Endodermal cell (in vitro differentiated cells): ENCODE data around the gene DPPA5. TPM values are rescaled to one million over a fixed set of nuclear protein-coding genes. Genes with fewer than 3 reads are reported as not detected.

Source experiments
- DNase-seq: peaks from one replicate; pipeline ENCODE4 v3.0.0-alpha.2; 2017
- H3K27ac ChIP-seq: 2 replicates; pipeline ENCODE4 v1.5.1; 2013; ENCODE audit warnings: mild to moderate bottlenecking, low read depth, low read length, moderate library complexity
- H3K27me3 ChIP-seq: 2 replicates; pipeline ENCODE4 v1.6.1; 2013; ENCODE audit warnings: mild to moderate bottlenecking, low read length, moderate library complexity; ENCODE audit not compliant: insufficient read depth, control insufficient read depth, poor library complexity, severe bottlenecking
- H3K36me3 ChIP-seq: 2 replicates; pipeline ENCODE4 v1.7.0; 2013; ENCODE audit warnings: mild to moderate bottlenecking, low read length, moderate library complexity; ENCODE audit not compliant: control insufficient read depth, insufficient read depth
- H3K4me1 ChIP-seq: one replicate; pipeline ENCODE4 v1.7.0; 2013; ENCODE audit warnings: low read length; ENCODE audit not compliant: control insufficient read depth, insufficient read depth
- H3K4me3 ChIP-seq: 2 replicates; pipeline ENCODE4 v1.5.1; 2013; ENCODE audit warnings: mild to moderate bottlenecking, low read length, moderate library complexity
- H3K9ac ChIP-seq: 2 replicates; pipeline ENCODE4 v1.6.1; 2013; ENCODE audit warnings: mild to moderate bottlenecking, low read length, moderate library complexity; ENCODE audit not compliant: poor library complexity, severe bottlenecking; ENCODE audit errors: extremely low read depth
- H3K9me3 ChIP-seq: 2 replicates; pipeline ENCODE4 v1.6.1; 2013; ENCODE audit warnings: mild to moderate bottlenecking, low read length, moderate library complexity; ENCODE audit not compliant: control insufficient read depth
- H3K27ac Mint-ChIP-seq: 2 replicates; pipeline ENCODE4 v1.8.0; 2020; ENCODE audit warnings: mixed read lengths
- H3K27me3 Mint-ChIP-seq: 2 replicates; pipeline ENCODE4 v1.8.0; 2021; ENCODE audit warnings: mild to moderate bottlenecking, mixed read lengths; ENCODE audit not compliant: insufficient read depth
- H3K36me3 Mint-ChIP-seq: 2 replicates; pipeline ENCODE4 v1.8.0; 2020; ENCODE audit warnings: low read depth, mixed read lengths
- H3K4me1 Mint-ChIP-seq: 2 replicates; pipeline ENCODE4 v1.8.0; 2020; ENCODE audit warnings: mixed read lengths
- H3K4me3 Mint-ChIP-seq: 2 replicates; pipeline ENCODE4 v1.8.0; 2020; ENCODE audit warnings: mild to moderate bottlenecking, moderate library complexity, mixed read lengths
- H3K9me3 Mint-ChIP-seq: 2 replicates; pipeline ENCODE4 v1.8.0; 2020; ENCODE audit warnings: mild to moderate bottlenecking, mixed read lengths
- WGBS, 2 experiments: methylation state at CpG; one replicate each; pipeline versions ENCODE4 v1.1.5 to v1.1.7; 2013; ENCODE audit warnings: missing lambda C conversion rate in 2 of 2, mixed read lengths in 1 of 2; ENCODE audit not compliant: insufficient coverage in 1 of 2, insufficient read length in 1 of 2; 5-methylcytosine and 5-hydroxymethylcytosine counted together
- total RNA-seq, 2 donors: library from RNA; stranded (reverse); fragmentation: NEBNext Ultra II Directional in 1 of 2; extraction: Animal tissue kit (Norgen Biotek cat#: 25700) in 1 of 2; gene quantifications; 2 replicates in 1 of 2; 3 replicates in 1 of 2; pipeline ENCODE4 v1.2.1, GENCODE V29; 2021
- TF ChIP-seq, protein P1 (sequence below): fragments of 200-600 bp; sonication (generic); conservative IDR thresholded peaks from 2 replicates; pipeline ENCODE4 v1.5.0; 2021; ENCODE audit warnings: antibody characterized with exemption, mild to moderate bottlenecking

The DPPA5 gene
- total RNA-seq, 2 donors from 2014 or later = not detected

DNA sequence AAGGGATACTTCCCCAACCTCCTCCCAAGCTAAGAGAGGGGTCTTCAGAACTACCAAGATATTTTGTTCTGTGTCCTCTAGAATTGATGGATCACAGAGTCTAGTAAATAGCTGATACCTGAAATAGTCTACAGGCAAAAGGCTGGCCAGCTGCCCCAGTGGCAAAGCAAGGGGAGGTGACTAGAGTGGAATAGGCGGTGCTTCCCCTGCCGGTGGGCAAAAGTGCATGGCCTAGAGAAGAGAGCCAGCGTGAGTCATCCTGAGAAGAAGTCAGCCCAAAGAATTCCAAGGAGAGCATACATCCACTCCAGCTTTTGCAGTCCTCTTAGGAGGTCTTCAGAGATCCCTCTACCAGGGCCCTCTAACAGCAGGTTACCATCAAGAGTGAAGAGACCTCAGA is 14.7 kb downstream of the DPPA5 start:
- Mint-ChIP-seq H3K27me3 (no peaks in the 10 kb centered on the region), H3K9me3 (no peaks in the 10 kb centered on the region), H3K4me3 (no peak overlapping the region), H3K27ac (no peak overlapping the region), H3K36me3 (no peaks in the 10 kb centered on the region), H3K4me1 (peaks cover 11% of the 10 kb centered on the region)
- H3K4me3 ChIP-seq = no peak overlapping the region
- H3K27ac ChIP-seq = no peak overlapping the region
- peak; percentile 71 for DNase-seq
- TF ChIP-seq, protein P1, sequence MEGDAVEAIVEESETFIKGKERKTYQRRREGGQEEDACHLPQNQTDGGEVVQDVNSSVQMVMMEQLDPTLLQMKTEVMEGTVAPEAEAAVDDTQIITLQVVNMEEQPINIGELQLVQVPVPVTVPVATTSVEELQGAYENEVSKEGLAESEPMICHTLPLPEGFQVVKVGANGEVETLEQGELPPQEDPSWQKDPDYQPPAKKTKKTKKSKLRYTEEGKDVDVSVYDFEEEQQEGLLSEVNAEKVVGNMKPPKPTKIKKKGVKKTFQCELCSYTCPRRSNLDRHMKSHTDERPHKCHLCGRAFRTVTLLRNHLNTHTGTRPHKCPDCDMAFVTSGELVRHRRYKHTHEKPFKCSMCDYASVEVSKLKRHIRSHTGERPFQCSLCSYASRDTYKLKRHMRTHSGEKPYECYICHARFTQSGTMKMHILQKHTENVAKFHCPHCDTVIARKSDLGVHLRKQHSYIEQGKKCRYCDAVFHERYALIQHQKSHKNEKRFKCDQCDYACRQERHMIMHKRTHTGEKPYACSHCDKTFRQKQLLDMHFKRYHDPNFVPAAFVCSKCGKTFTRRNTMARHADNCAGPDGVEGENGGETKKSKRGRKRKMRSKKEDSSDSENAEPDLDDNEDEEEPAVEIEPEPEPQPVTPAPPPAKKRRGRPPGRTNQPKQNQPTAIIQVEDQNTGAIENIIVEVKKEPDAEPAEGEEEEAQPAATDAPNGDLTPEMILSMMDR = no peak
- WGBS, 2 experiments = 84% methylated on average over 3 of the region's 3 CpGs; no CpG with 5 or more reads in 1 of the 2 experiments
- no peaks in the 10 kb centered on the region for H3K27me3 ChIP-seq
- no peak overlapping the region for H3K9ac ChIP-seq
- no peaks in the 10 kb centered on the region for H3K9me3 ChIP-seq
- H3K4me1 ChIP-seq = no peaks in the 10 kb centered on the region
- H3K36me3 ChIP-seq = no peaks in the 10 kb centered on the region

DNA sequence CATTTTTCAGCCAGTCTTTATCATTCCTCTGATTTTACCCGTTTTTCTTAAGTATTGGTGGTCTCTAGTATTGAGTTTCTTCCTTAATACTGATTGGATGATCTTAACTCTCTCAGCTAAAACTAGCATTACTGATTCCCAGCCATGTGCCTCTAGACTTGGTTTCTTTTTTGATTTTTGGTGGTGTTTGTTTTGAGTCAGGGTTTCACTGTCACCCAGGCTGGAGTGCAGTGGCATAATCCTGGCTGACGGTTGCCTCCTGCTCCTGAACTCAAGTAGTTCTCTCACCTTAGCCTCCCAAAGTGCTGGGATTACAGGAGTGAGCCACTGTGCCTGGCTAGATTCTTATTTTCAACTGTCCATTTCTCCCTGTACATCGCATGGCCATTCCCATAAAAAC is 24.9 kb downstream of the DPPA5 start:
- no peaks in the 10 kb centered on the region for H3K9me3 ChIP-seq
- Mint-ChIP-seq H3K27ac (no peak overlapping the region), H3K4me3 (no peak overlapping the region), H3K36me3 (no peaks in the 10 kb centered on the region), H3K27me3 (no peaks in the 10 kb centered on the region), H3K9me3 (no peaks in the 10 kb centered on the region), H3K4me1 (no peaks in the 10 kb centered on the region)
- H3K27me3 ChIP-seq = no peaks in the 10 kb centered on the region
- WGBS, 2 experiments = 90 to 100% methylated on average over 2 to 3 of the region's 3 CpGs
- no peak overlapping the region for H3K9ac ChIP-seq
- H3K27ac ChIP-seq = no peak overlapping the region
- H3K4me3 ChIP-seq = no peak overlapping the region
- no peak for DNase-seq
- no peaks in the 10 kb centered on the region for H3K36me3 ChIP-seq
- TF ChIP-seq, protein P1 = no peak
- no peaks in the 10 kb centered on the region for H3K4me1 ChIP-seq

DNA sequence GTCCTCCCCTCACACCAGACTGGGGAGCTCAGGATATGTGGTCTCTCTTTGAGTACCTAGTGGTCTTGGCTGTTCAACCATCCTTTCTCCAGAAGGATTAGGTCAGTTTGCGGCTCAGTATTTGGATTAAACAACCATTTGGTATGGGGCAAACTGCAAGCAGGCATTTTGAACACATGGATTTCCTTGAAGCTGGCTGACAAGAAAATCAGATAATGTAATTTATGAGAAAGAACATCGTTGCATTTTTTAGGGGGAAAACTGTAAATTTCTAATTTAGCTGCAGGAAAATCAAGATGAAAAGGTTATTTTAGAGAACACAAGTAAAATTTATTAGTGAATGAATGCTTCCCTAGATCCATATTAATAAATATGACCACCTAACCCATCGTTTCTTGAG is 25.3 kb downstream of the DPPA5 start:
- 90 to 97% methylated on average over 2 to 3 of the region's 3 CpGs for WGBS, 2 experiments
- H3K9ac ChIP-seq = no peak overlapping the region

More for the DNA sequence above, 25.3 kb downstream of the DPPA5 start:
- Histone ChIP-seq H3K4me1 (no peaks in the 10 kb centered on the region), H3K4me3 (no peak overlapping the region), H3K9me3 (no peaks in the 10 kb centered on the region), H3K36me3 (no peaks in the 10 kb centered on the region), H3K27me3 (no peaks in the 10 kb centered on the region), H3K27ac (no peak overlapping the region)
- H3K27ac Mint-ChIP-seq = no peak overlapping the region
- H3K9me3 Mint-ChIP-seq = no peaks in the 10 kb centered on the region
- no peaks in the 10 kb centered on the region for H3K4me1 Mint-ChIP-seq
- H3K27me3 Mint-ChIP-seq = no peaks in the 10 kb centered on the region
- H3K4me3 Mint-ChIP-seq = no peak overlapping the region
- H3K36me3 Mint-ChIP-seq = no peaks in the 10 kb centered on the region
- DNase-seq = no peak
- TF ChIP-seq, protein P1 = no peak
